ENCODE measurements around the gene HSPB1. TPM values are rescaled to one million over a fixed set of nuclear protein-coding genes. Genes with fewer than 3 reads are reported as not detected.
A peak's percentile ranks its signal among the peaks of the same experiment; 100 is the strongest.

HSPB1 gene
- total and polyA plus RNA-seq, 2 of the 13 experiments (the other 11 are each of a cell fraction or from before 2014, with no cell fraction given) = 21.0 to 38.6 TPM

DNA sequence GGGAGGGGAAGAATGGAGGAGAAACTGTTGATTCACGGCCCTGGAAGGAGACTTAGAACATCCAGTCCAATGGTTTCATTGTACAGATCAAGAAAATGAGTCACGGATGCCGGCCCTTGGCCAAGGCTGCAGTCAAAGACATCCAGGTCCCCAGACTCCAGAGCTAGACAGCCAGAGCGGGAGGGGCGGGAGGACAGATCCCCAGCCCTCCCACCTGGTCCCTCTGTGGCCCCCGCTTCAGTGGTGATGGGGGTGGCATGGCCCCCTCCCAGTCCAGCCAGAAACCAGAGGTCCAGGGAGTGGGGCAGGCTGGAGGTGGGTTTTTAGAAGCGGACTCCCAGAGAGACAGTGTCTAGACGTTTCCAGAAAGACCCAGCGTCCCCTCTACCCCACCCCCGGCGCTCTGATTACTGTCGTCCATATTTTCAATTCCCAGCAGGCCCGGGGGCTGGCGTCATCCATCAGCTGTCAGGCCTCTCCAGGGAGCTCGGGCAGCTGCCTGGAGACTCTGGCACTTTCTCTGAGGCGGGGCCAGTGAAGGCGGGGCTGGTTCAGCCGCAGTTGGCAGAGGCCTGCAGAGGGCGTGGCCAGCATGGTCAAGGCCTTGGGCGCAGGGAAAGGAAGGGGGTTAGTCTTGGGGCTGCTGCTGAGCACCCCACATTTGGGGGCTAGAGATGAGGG, 8.0 kb upstream of the HSPB1 start (continued):
- TF ChIP-seq WIZ (CRISPR knock-in tag; IDR thresholded peaks at IDR 0.05) = no peak
- TF ChIP-seq, protein P1, sequence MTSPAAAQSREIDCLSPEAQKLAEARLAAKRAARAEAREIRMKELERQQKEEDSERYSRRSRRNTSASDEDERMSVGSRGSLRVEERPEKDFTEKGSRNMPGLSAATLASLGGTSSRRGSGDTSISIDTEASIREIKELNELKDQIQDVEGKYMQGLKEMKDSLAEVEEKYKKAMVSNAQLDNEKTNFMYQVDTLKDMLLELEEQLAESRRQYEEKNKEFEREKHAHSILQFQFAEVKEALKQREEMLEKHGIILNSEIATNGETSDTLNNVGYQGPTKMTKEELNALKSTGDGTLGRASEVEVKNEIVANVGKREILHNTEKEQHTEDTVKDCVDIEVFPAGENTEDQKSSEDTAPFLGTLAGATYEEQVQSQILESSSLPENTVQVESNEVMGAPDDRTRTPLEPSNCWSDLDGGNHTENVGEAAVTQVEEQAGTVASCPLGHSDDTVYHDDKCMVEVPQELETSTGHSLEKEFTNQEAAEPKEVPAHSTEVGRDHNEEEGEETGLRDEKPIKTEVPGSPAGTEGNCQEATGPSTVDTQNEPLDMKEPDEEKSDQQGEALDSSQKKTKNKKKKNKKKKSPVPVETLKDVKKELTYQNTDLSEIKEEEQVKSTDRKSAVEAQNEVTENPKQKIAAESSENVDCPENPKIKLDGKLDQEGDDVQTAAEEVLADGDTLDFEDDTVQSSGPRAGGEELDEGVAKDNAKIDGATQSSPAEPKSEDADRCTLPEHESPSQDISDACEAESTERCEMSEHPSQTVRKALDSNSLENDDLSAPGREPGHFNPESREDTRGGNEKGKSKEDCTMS (CRISPR knock-in tag; conservative IDR thresholded peaks at IDR 0.05) = no peak
- TF ChIP-seq, protein P2, sequence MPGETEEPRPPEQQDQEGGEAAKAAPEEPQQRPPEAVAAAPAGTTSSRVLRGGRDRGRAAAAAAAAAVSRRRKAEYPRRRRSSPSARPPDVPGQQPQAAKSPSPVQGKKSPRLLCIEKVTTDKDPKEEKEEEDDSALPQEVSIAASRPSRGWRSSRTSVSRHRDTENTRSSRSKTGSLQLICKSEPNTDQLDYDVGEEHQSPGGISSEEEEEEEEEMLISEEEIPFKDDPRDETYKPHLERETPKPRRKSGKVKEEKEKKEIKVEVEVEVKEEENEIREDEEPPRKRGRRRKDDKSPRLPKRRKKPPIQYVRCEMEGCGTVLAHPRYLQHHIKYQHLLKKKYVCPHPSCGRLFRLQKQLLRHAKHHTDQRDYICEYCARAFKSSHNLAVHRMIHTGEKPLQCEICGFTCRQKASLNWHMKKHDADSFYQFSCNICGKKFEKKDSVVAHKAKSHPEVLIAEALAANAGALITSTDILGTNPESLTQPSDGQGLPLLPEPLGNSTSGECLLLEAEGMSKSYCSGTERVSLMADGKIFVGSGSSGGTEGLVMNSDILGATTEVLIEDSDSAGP (CRISPR knock-in tag; IDR thresholded peaks at IDR 0.05; ENCODE audit: borderline replicate concordance) = peak; percentile 48; the same call in 1 of the 2 replicates
- peak; percentile 49 for TF ChIP-seq THAP11 (CRISPR knock-in tag; IDR thresholded peaks at IDR 0.05)
- 0 out of 2 replicates have a peak, but pooled peaks have one; percentile 32 for TF ChIP-seq MEIS1 (CRISPR knock-in tag; IDR thresholded peaks at IDR 0.05; ENCODE audit: borderline replicate concordance)
- 0 out of 2 replicates have a peak, but pooled peaks have one; percentile 43 for TF ChIP-seq RFXAP (CRISPR knock-in tag; IDR thresholded peaks at IDR 0.05; ENCODE audit: borderline replicate concordance)
- TF ChIP-seq, protein P3, sequence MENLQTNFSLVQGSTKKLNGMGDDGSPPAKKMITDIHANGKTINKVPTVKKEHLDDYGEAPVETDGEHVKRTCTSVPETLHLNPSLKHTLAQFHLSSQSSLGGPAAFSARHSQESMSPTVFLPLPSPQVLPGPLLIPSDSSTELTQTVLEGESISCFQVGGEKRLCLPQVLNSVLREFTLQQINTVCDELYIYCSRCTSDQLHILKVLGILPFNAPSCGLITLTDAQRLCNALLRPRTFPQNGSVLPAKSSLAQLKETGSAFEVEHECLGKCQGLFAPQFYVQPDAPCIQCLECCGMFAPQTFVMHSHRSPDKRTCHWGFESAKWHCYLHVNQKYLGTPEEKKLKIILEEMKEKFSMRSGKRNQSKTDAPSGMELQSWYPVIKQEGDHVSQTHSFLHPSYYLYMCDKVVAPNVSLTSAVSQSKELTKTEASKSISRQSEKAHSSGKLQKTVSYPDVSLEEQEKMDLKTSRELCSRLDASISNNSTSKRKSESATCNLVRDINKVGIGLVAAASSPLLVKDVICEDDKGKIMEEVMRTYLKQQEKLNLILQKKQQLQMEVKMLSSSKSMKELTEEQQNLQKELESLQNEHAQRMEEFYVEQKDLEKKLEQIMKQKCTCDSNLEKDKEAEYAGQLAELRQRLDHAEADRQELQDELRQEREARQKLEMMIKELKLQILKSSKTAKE (CRISPR knock-in tag; IDR thresholded peaks at IDR 0.05; ENCODE audit: borderline replicate concordance) = no peak
- no peak for TF ChIP-seq MLLT10 (CRISPR knock-in tag; IDR thresholded peaks at IDR 0.05)
- TF ChIP-seq, protein P4, sequence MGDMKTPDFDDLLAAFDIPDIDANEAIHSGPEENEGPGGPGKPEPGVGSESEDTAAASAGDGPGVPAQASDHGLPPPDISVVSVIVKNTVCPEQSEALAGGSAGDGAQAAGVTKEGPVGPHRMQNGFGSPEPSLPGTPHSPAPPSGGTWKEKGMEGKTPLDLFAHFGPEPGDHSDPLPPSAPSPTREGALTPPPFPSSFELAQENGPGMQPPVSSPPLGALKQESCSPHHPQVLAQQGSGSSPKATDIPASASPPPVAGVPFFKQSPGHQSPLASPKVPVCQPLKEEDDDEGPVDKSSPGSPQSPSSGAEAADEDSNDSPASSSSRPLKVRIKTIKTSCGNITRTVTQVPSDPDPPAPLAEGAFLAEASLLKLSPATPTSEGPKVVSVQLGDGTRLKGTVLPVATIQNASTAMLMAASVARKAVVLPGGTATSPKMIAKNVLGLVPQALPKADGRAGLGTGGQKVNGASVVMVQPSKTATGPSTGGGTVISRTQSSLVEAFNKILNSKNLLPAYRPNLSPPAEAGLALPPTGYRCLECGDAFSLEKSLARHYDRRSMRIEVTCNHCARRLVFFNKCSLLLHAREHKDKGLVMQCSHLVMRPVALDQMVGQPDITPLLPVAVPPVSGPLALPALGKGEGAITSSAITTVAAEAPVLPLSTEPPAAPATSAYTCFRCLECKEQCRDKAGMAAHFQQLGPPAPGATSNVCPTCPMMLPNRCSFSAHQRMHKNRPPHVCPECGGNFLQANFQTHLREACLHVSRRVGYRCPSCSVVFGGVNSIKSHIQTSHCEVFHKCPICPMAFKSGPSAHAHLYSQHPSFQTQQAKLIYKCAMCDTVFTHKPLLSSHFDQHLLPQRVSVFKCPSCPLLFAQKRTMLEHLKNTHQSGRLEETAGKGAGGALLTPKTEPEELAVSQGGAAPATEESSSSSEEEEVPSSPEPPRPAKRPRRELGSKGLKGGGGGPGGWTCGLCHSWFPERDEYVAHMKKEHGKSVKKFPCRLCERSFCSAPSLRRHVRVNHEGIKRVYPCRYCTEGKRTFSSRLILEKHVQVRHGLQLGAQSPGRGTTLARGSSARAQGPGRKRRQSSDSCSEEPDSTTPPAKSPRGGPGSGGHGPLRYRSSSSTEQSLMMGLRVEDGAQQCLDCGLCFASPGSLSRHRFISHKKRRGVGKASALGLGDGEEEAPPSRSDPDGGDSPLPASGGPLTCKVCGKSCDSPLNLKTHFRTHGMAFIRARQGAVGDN (CRISPR knock-in tag; IDR thresholded peaks at IDR 0.05) = peak; percentile 94
- no peak for TF ChIP-seq ZNF136 (CRISPR knock-in tag; IDR thresholded peaks at IDR 0.05; ENCODE audit: low read depth)
- TF ChIP-seq SPEN (CRISPR knock-in tag; IDR thresholded peaks at IDR 0.05; ENCODE audit: low read depth) = 0 out of 2 replicates have a peak, but pooled peaks have one; percentile 38
- TF ChIP-seq ZNF781 (CRISPR knock-in tag; IDR thresholded peaks at IDR 0.05; ENCODE audit: borderline replicate concordance, not compliant biosample characterization) = no peak
- 0 out of 2 replicates have a peak, but pooled peaks have one; percentile 2 for TF ChIP-seq STAG1 (CRISPR knock-in tag; IDR thresholded peaks at IDR 0.05)
- TF ChIP-seq ZNF773 (CRISPR knock-in tag; IDR thresholded peaks at IDR 0.05; ENCODE audit: borderline replicate concordance) = no peak
- TF ChIP-seq ZNF143 (CRISPR knock-in tag; IDR thresholded peaks at IDR 0.05) = peak; percentile 78
- TF ChIP-seq GABPA (IDR thresholded peaks at IDR 0.05; ENCODE audit: low read depth, low read length) = no peak
- no peak for TF ChIP-seq GABPA (CRISPR knock-in tag; IDR thresholded peaks at IDR 0.05; ENCODE audit: low read depth)
- no peak for TF ChIP-seq SOX5 (CRISPR knock-in tag; IDR thresholded peaks at IDR 0.05; ENCODE audit: borderline replicate concordance)
- TF ChIP-seq ZSCAN21 (CRISPR knock-in tag; IDR thresholded peaks at IDR 0.05; ENCODE audit: borderline replicate concordance) = 0 out of 2 replicates have a peak, but pooled peaks have one; percentile 25

Data from HepG2 (cell line).